ENCODE measurements around the gene SARNP.
"Not testable (repeated sequence)": the region's sequence is repeated elsewhere in the genome, so short reads cannot be mapped to it uniquely, and the experiment has no call there.

The SARNP gene

GRCh38 chr12:55845785-55846496, 28.4 kb upstream of the SARNP start:
- no peaks in the 10 kb centered on the region for H3K36me3 ChIP-seq (ENCODE audit: insufficient read depth, low read length)
- H3K9ac ChIP-seq (ENCODE audit: low read depth, low read length) = no peak overlapping the region
- H3K4me1 ChIP-seq (ENCODE audit: insufficient read depth, low read length) = peaks cover 30% of the 10 kb centered on the region
- no peaks in the 10 kb centered on the region for H3K9me3 ChIP-seq (ENCODE audit: control insufficient read depth, insufficient read depth, low read length)

DNA sequence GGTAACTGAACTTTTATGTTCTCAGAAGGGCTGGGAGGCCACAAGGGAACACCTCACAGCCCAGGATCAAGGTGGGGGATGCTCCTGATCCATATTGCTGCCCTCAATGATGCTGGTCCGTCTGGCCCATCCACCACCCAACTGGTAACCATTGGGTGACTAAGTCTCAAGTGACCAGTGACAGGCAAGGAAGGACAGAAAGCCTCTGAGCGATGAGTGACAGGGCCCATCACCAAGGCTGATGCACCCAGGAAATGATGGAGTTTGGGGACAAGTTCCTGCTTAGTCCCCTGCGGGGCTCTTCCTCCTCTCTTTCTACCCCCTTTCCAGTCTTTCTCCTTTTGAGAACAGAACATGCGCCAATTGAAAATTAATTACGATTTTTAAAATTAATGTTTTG, 27.8 kb upstream of the SARNP start:
- Histone ChIP-seq H3K4me1 (ENCODE audit: insufficient read depth, low read length) (peaks cover 24% of the 10 kb centered on the region), H3K9me3 (ENCODE audit: control insufficient read depth, insufficient read depth, low read length) (no peaks in the 10 kb centered on the region), H3K9ac (ENCODE audit: low read depth, low read length) (no peak overlapping the region), H3K36me3 (ENCODE audit: insufficient read depth, low read length) (no peaks in the 10 kb centered on the region)

DNA sequence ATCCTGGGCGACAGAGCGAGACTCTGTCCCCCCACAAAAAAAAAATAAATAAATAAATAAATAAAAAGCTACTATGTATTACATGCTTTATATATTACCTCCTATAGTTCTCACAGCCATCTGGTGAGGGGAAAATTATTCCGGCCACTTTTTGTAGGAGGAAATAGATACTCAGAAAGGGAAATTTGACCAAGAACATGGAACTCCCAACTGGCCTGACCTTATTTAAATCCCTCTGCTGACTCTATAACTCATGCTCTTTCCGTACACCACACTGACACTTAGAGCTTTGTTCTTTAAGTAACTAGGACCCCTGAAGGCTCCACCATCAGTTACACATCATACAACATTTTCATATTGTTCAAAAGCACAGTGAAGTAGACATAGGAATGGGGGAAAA, 27.4 kb upstream of the SARNP start:
- Histone ChIP-seq H3K4me1 (ENCODE audit: insufficient read depth, low read length) (peaks cover 24% of the 10 kb centered on the region), H3K9ac (ENCODE audit: low read depth, low read length) (no peak overlapping the region), H3K36me3 (ENCODE audit: insufficient read depth, low read length) (no peaks in the 10 kb centered on the region)

GRCh38 chr12:55843431-55843830, 25.9 kb upstream of the SARNP start:
- Histone ChIP-seq H3K9me3 (ENCODE audit: control insufficient read depth, insufficient read depth, low read length) (no peaks in the 10 kb centered on the region), H3K36me3 (ENCODE audit: insufficient read depth, low read length) (no peaks in the 10 kb centered on the region), H3K4me1 (ENCODE audit: insufficient read depth, low read length) (peaks cover 24% of the 10 kb centered on the region), H3K9ac (ENCODE audit: low read depth, low read length) (no peak overlapping the region)

More for the DNA sequence above, 27.4 kb upstream of the SARNP start:
- H3K9me3 ChIP-seq (ENCODE audit: control insufficient read depth, insufficient read depth, low read length) = no peaks in the 10 kb centered on the region

- H3K9ac ChIP-seq (ENCODE audit: low read depth, low read length) = peak within 1 kb of the TSS; percentile 53
- 0 out of 2 replicates have a peak, but pooled peaks cover under 1% of the 10 kb centered on the region for H3K36me3 ChIP-seq (ENCODE audit: insufficient read depth, low read length)
- H3K4me1 ChIP-seq (ENCODE audit: insufficient read depth, low read length) = peaks cover 23% of the 10 kb centered on the region
- H3K9me3 ChIP-seq (ENCODE audit: control insufficient read depth, insufficient read depth, low read length) = no peaks in the 10 kb centered on the region
Measured at GRCh38 chr12:55842681-55843429, 25.3 kb upstream of the SARNP start, which contains the start of gene MMP19. MMP19 (minus strand) TSS chr12:55842936; CDS start chr12:55842830, 106 bp downstream.

DNA sequence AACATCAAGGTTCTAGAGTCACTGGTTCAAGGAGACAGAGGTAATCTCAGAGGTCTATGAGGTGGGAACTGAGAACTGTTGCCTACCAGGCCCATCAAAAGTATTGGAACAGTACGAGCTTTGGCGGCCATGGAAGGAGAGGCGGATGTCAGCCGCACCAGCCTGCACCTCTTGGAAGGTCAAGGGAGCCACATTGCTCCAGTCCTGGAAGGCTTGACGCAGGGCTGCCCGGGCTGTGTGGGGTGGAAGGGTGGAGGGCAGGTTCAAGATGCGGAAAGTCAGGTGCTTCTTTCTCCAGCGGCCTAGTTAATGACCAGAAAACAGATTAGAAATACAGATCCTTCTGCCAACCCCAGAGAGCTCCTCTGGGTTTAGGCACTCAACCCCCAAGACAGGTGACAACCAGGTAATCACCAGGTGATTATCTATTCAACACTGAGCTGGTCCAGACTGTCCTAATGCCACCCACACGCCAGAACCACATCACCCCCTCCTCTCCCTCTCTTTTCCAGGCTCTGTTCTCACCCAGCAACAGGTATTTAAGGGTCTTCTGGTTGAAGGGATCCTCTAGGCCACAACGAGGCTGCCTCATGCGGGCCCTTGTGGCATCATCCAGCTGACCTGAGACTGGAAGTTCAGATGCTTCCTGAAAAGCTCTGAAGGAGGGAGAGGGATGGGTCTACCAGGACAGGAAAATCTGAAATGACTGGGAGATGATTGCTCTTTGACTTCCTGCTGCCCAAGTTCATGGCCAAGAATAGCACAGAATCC, 23.2 kb upstream of the SARNP start:
- Histone ChIP-seq H3K4me1 (ENCODE audit: insufficient read depth, low read length) (peaks cover 13% of the 10 kb centered on the region; the same call in 1 of the 2 replicates), H3K9ac (ENCODE audit: low read depth, low read length) (no peak overlapping the region)

DNA sequence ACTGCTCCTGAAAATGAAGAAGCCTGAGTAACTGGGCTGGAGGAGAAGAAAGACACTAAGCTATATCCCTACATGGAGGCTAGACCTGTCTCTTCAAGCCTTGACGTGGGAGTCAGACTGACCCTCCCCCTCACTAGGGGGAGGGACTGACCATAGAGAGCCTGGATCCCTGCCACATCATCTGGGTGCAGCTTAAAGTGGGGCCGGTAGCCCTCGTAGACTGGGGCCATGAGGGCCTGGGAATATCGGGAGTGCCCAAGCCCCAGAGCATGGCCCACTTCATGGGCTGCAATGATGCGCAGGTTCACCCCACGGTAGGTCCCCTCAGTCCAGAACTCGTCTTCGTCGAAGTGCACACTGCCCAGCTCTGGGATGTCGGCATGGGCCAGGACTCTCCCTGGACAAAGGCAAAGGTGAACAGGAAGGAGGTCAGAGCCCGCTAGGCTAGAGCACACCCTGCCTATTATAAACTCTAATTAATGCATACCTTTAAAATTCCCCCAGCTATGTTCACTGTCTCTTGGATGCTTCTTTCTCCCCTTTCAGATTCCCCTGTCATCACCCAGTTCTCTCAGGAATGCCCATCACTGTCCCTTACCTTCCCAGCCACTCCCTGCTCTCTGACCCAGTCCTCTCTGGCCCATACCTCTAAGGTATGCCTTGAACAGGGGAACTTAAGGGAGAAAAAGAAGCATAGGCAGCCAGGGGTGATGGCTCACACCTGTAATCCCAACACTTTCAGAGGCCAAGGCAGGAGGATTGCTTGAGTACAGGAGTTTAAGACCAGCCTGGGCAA, 22.0 kb upstream of the SARNP start:
- H3K9ac ChIP-seq (ENCODE audit: low read depth, low read length) = no peak overlapping the region
- no peaks in the 10 kb centered on the region for H3K9me3 ChIP-seq (ENCODE audit: control insufficient read depth, insufficient read depth, low read length)
- H3K36me3 ChIP-seq (ENCODE audit: insufficient read depth, low read length) = peaks cover 5% of the 10 kb centered on the region; the same call in 1 of the 2 replicates
- H3K4me1 ChIP-seq (ENCODE audit: insufficient read depth, low read length) = peaks cover 6% of the 10 kb centered on the region; the same call in 1 of the 2 replicates

More for the DNA sequence above, 23.2 kb upstream of the SARNP start:
- no peaks in the 10 kb centered on the region for H3K9me3 ChIP-seq (ENCODE audit: control insufficient read depth, insufficient read depth, low read length)
- peaks cover 5% of the 10 kb centered on the region; the same call in 1 of the 2 replicates for H3K36me3 ChIP-seq (ENCODE audit: insufficient read depth, low read length)

- Histone ChIP-seq H3K4me1 (ENCODE audit: insufficient read depth, low read length) (peaks cover 4% of the 10 kb centered on the region; the same call in 1 of the 2 replicates), H3K36me3 (ENCODE audit: insufficient read depth, low read length) (peaks cover 5% of the 10 kb centered on the region; the same call in 1 of the 2 replicates), H3K9me3 (ENCODE audit: control insufficient read depth, insufficient read depth, low read length) (no peaks in the 10 kb centered on the region), H3K9ac (ENCODE audit: low read depth, low read length) (no peak overlapping the region)
Measured at GRCh38 chr12:55838361-55838760, 20.8 kb upstream of the SARNP start.

DNA sequence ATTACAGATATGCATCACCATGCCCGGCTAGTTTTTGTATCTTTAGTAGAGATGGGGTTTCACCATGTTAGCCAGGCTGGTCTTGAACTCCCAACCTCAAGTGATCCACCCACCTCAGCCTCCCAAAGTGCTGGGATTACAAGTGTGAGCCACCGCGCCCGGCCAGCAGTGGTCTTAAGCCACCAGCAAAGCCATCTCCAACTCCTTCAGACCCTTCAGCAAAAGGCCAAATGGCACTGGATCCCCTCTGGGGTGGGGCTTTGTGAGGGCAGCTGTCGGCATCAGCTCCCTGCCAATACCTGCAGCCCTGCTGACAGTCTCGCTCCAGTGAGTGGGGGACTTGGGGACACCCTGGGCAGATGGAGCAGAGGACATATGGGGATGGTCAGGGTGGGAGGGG, 16.9 kb upstream of the SARNP start:
- not testable (repeated sequence) for H3K36me3 ChIP-seq (ENCODE audit: insufficient read depth, low read length); H3K4me1 ChIP-seq (ENCODE audit: insufficient read depth, low read length); H3K9ac ChIP-seq (ENCODE audit: low read depth, low read length); H3K9me3 ChIP-seq (ENCODE audit: control insufficient read depth, insufficient read depth, low read length)

GRCh38 chr12:55833056-55833455, 15.5 kb upstream of the SARNP start:
- H3K36me3 ChIP-seq (ENCODE audit: insufficient read depth, low read length) = peaks cover 5% of the 10 kb centered on the region; the same call in 1 of the 2 replicates
- no peaks in the 10 kb centered on the region for H3K9me3 ChIP-seq (ENCODE audit: control insufficient read depth, insufficient read depth, low read length)
- H3K9ac ChIP-seq (ENCODE audit: low read depth, low read length) = no peak overlapping the region
- H3K4me1 ChIP-seq (ENCODE audit: insufficient read depth, low read length) = no peaks in the 10 kb centered on the region; the same call in 1 of the 2 replicates

- peak overlapping the region; percentile 80 for H3K9ac ChIP-seq (ENCODE audit: low read depth, low read length)
Measured at GRCh38 chr12:55831447-55831815, 13.9 kb upstream of the SARNP start.

DNA sequence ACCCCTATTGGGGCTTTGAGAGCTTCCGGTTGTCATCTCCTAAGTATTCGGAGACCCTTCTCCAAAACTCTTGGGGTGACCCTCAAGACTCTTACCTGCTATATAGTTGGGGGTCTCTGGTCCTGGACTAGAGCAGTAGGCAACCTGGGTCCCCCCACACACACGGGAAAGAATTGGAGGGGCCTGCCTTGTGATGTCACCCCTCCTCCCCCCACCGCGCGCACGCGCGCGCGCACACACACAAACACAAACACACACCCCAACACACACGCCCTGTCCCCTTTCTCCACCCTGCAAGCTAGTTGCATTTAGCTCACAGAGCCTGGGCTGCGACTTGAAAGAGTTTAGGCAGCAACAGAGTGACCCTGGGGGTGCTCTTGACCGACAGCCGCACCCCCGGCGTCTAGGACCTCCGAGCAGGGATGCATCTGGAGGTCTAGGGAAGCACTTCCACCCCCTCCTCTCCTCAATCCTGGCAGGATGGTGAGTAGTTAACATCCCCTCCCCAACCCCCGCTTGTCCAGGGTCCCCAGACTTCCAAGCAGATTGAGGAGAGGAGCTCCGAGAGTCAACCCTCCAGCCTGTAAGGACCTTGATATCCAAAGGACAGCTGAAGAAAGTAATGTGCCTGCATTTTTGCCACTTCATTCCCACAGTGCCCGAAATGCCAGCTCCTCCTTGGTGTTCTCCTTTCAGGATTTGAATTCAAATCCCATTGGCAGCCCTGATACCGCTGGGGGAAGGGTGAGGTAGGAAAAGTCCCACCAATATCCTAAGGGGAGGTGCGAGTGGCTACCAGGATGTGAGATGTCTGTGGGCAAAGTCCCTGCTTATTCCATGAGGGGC, 13.3 kb upstream of the SARNP start:
- Histone ChIP-seq H3K9ac (ENCODE audit: low read depth, low read length) (peak overlapping the region; percentile 80), H3K36me3 (ENCODE audit: insufficient read depth, low read length) (no peaks in the 10 kb centered on the region), H3K9me3 (ENCODE audit: control insufficient read depth, insufficient read depth, low read length) (no peaks in the 10 kb centered on the region), H3K4me1 (ENCODE audit: insufficient read depth, low read length) (peaks cover 3% of the 10 kb centered on the region; the same call in 1 of the 2 replicates)

More at GRCh38 chr12:55831447-55831815, 13.9 kb upstream of the SARNP start:
- H3K36me3 ChIP-seq (ENCODE audit: insufficient read depth, low read length) = no peaks in the 10 kb centered on the region
- peaks cover 3% of the 10 kb centered on the region; the same call in 1 of the 2 replicates for H3K4me1 ChIP-seq (ENCODE audit: insufficient read depth, low read length)
- no peaks in the 10 kb centered on the region for H3K9me3 ChIP-seq (ENCODE audit: control insufficient read depth, insufficient read depth, low read length)
